ENCODE data around the gene PTPRT. TPM values are rescaled to one million over a fixed set of nuclear protein-coding genes. Genes with fewer than 3 reads are reported as not detected.

Gene PTPRT
- total RNA-seq, 1 donor = not detected

DNA sequence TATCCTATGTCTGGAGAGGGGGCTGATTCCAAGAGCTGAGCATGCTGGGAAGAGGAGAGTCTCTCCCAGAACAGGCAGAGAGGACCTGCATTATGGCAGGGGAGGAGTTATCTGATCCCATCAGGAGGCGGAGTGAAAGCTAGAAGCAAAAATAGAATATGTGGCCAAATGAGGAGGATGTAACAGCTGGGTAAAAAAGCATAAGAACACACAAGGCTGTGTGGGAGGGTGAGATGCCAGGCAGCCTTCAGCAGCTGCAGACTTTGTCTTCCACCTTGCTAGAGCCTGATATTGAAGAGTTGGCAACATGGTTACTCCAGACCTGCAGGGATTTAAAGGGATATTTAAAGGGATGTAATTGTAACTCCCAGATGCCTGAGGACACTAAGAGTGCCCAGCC lies 167.1 kb downstream of the PTPRT start:
- no peak for DNase-seq (ENCODE audit: low read depth)
- TF ChIP-seq, protein P1, sequence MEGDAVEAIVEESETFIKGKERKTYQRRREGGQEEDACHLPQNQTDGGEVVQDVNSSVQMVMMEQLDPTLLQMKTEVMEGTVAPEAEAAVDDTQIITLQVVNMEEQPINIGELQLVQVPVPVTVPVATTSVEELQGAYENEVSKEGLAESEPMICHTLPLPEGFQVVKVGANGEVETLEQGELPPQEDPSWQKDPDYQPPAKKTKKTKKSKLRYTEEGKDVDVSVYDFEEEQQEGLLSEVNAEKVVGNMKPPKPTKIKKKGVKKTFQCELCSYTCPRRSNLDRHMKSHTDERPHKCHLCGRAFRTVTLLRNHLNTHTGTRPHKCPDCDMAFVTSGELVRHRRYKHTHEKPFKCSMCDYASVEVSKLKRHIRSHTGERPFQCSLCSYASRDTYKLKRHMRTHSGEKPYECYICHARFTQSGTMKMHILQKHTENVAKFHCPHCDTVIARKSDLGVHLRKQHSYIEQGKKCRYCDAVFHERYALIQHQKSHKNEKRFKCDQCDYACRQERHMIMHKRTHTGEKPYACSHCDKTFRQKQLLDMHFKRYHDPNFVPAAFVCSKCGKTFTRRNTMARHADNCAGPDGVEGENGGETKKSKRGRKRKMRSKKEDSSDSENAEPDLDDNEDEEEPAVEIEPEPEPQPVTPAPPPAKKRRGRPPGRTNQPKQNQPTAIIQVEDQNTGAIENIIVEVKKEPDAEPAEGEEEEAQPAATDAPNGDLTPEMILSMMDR (IDR thresholded peaks at IDR 0.05; ENCODE audit: insufficient read depth, low read depth, low read length) = no peak

GRCh38 chr20:43022081-43022480 lies 167.6 kb downstream of the PTPRT start:
- no peak overlapping the region for H3K4me3 ChIP-seq (ENCODE audit: low read depth, low read length)
- TF ChIP-seq, protein P1 (IDR thresholded peaks at IDR 0.05; ENCODE audit: insufficient read depth, low read depth, low read length) = no peak

More for the DNA sequence above, 167.1 kb downstream of the PTPRT start:
- H3K4me3 ChIP-seq (ENCODE audit: low read depth, low read length) = no peak overlapping the region

DNA sequence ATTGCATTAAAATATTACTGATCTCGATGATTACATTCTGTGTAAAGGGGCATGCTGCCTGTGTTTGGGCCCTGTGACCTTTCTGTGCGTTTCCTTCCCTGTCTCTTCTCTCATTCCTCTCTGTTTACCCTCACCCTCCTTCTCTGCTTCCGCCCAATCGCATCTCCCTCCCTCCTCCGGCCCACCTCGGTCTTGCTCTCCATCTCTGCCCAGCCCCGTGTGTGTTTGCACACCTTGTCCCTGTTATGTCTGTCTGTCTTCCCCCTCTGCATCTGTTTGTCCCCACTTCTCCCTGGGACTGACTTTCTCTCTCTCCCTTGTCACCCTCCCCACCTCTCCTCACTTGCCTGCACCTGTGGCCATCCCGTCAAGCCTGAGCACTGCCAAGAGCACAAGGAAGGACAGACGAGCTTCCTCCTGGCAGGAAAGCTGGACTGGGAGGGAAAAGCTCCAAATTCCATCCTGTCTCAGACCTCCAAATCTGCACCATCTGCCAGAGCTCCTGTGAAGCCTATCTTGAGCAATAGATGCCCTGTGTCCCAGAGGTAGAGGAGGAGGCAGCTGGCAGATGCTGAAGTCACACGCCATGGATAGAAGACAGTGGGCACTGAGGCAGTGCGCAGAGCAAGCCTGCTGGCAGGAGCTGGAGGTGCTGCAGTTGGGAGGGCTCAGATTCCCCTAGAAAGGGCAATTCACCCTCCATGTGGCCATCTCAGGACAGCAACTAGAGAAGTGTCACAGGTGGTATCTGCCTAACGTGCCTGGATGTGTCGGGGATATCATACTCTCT lies 172.3 kb downstream of the PTPRT start:
- no peak for DNase-seq (ENCODE audit: low read depth)
- H3K4me3 ChIP-seq (ENCODE audit: low read depth, low read length) = no peak overlapping the region
- TF ChIP-seq, protein P1 (IDR thresholded peaks at IDR 0.05; ENCODE audit: insufficient read depth, low read depth, low read length) = no peak

More at GRCh38 chr20:43022081-43022480, 167.6 kb downstream of the PTPRT start:
- DNase-seq (ENCODE audit: low read depth) = no peak

GRCh38 chr20:43016257-43016656 lies 173.4 kb downstream of the PTPRT start:
- no peak for DNase-seq (ENCODE audit: low read depth)
- H3K4me3 ChIP-seq (ENCODE audit: low read depth, low read length) = no peak overlapping the region
- TF ChIP-seq, protein P1 (IDR thresholded peaks at IDR 0.05; ENCODE audit: insufficient read depth, low read depth, low read length) = no peak

GRCh38 chr20:43015566-43015965 lies 174.1 kb downstream of the PTPRT start:
- TF ChIP-seq, protein P1 (IDR thresholded peaks at IDR 0.05; ENCODE audit: insufficient read depth, low read depth, low read length) = no peak
- no peak overlapping the region for H3K4me3 ChIP-seq (ENCODE audit: low read depth, low read length)
- no peak for DNase-seq (ENCODE audit: low read depth)

DNA sequence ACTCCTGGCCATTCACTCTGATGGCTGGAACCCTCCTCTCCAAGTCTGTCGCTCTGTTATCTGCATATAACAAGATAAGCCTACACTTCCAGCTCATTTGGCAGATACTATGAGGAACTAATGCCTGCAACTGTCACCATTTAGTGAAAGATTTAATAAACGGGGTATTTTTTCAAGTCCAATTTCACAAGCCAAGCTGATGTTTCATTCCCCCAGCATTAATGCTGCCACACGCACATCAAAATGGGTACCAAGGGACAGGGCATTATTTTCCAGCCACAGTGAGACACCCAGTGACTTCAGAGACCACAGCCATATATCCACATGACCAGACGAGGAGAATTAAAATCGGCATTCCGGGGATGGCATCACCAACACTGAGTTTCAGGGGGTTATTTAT lies 175.5 kb downstream of the PTPRT start:
- DNase-seq (ENCODE audit: low read depth) = no peak
- TF ChIP-seq, protein P1 (IDR thresholded peaks at IDR 0.05; ENCODE audit: insufficient read depth, low read depth, low read length) = no peak

More for the DNA sequence above, 175.5 kb downstream of the PTPRT start:
- H3K4me3 ChIP-seq (ENCODE audit: low read depth, low read length) = no peak overlapping the region
